Right ventricle myocardium superior (tissue), 1 donor: ENCODE measurements around the gene DOCK9. TPM values are rescaled to one million over a fixed set of nuclear protein-coding genes. Genes with fewer than 3 reads are reported as not detected.

Experiments
- ATAC-seq: fragments of 200-7000 bp; cut with Tn5 transposase; one replicate; pipeline ENCODE4 v1.9.1; 2020; ENCODE audit warnings: mild to moderate bottlenecking; ENCODE audit not compliant: poor library complexity
- DNase-seq: peaks from one replicate; pipeline ENCODE4 v3.0.0-alpha.2; 2020
- intact Hi-C: fragments of 100-400 bp; cut with DNase I; formaldehyde crosslinking; loops from one replicate; pipeline ENCODE4 v1.11.2; 2022
- total RNA-seq: library from RNA; stranded (reverse); fragmentation: NEBNext Ultra II Directional; extraction: Animal tissue kit (Norgen Biotek cat#: 25700); gene quantifications from one replicate; pipeline ENCODE4 v1.2.1, GENCODE V29; 2021
- donor health status: DM: no; HTN: yes; CAD: no; lungs with severe emphysema.

DOCK9 gene
- total RNA-seq, 1 donor from 2014 or later, result 28.3 TPM

DNA sequence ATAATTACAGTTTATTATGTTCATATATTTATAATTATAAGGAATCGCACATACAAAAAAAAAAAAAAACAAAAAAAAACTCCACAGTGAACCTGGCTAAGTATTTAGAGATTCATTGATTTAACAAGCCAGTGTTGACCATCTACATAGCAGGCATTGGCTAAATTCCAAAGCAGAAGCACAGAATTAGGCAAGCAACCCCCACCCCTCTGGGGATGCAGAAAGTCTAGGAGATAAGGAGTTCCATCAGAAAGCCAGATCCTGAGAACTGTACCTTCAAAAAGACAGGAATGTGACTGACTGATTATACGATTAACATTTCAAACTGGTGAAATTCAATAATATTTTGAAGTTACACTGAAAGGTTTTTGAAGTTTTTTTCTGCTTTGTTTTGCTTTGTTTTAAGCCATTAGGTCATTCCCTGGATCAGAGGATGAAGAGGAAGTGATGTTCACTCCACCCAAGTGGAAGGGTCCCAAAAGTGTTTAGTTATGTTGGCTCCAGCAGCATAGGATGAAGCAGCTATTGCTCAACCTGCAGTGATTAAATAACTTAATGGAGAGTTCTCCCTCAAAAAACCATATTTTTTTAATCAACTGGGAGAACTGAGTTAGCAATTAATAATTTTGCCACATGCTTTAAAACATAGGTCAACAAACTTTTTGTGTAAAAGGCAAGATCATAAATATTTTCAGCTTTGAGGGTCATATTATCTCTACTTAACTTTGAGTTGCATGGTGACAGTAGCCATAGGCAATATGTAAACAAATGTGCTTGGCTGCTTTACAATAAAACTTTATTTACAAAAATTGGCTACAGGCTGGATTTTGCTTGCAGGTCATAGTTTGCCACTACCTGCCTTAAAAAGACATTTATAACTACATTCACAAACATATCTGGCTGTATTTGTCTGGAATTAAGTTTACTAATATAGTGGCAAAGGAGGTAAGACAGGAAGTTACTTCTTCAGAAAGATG, 49.6 kb downstream of the DOCK9 start:
- peak; percentile 86 for ATAC-seq
- intact Hi-C loops, result no loop called here
- no peak for DNase-seq

DNA sequence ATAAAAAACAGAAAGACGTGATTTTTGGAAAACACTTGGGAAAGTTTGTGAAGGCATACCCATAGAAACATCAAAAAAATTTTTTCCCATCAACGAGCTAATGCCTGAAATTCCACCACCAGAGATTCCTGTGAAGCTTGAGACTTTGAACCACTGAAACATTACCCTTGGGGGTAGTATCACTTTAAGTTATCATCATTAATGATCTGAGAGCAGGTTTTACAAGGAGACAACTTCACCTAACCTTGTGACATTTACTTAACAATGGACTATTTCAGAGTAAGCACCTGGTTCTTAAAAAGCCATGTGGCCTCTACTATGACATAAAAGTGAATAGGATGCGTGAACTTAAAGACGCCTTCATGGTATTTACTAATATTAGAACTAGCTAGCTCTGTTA, 51.9 kb downstream of the DOCK9 start:
- intact Hi-C loops, result no loop called here
- no peak for DNase-seq
- no peak for ATAC-seq

DNA sequence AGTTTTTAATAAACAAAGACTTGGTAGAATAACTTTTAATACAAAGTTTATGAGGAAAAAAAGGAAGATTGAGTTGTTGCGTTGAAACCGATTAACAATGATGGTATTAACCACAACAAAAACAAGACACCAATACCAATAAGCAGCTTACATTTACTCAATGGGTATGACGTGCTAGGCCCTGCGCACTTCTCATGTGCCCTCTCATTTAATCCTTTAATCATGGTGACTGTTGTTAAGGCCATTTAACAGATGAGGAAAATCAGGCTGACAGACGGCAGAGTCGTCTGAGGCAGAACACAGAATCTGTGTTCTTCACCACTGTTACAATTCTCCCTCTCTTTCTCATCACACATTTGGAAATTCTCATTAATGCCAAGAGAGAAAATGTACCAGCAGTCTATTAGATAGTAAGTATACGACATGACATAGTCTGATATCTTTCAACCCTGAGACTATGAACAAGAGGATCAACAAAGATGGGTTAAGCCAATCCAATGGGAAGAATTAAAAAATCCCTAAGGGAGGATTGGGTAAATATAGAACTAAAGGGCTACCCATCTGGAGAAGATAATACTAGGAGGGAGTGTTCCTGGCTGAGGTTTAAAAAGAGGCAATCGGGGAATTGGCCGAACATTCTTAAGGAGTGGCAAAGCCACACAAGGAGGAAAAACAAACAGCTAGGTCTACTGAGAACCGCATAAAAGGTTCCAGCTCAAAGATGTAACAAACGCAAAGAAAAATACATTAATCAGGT, 54.0 kb downstream of the DOCK9 start:
- ATAC-seq (peak; percentile 66), DNase-seq (no peak)
- intact Hi-C loops, result no loop called here

DNA sequence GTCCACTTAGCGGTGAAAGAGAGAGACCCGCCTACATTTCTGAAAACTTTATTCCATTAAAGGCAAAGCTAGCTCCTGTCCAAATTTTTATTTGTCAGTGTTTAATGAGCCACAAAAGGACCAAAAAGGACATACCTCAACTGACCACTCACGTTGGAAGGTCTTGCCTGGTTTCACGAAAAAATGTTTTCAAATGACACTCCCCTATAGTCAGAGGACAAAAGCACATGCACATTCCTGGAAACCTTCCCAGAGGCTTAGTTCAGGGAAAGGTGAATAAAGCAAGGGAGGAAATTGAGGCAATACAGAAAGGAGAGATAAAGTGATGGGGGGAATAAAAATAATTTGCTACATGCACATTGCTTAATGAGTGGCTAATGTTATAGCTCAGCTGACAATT, 55.6 kb downstream of the DOCK9 start:
- intact Hi-C loops, result no loop called here
- DNase-seq, result no peak
- no peak for ATAC-seq

DNA sequence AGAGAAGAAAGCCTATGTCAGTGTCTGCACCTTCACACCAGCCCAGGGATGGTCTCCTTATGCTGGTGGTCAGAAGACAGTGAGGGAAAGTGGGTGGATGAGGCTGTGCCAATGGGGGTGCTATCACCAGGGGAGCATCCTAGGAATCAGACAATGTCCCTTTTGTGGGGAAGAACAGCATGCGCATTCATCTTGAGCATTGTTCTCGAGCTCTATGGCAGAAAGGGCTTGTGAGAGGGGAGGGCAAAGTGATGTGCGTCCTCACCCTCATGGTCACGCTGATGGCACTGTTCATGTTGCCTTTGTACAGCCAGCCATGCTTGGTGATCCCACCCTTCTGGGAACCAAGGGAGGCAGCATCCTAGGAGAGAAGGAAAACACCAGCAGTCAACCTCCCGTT, 56.1 kb downstream of the DOCK9 start:
- DNase-seq (no peak), ATAC-seq (no peak)
- intact Hi-C loops, result no loop called here

DNA sequence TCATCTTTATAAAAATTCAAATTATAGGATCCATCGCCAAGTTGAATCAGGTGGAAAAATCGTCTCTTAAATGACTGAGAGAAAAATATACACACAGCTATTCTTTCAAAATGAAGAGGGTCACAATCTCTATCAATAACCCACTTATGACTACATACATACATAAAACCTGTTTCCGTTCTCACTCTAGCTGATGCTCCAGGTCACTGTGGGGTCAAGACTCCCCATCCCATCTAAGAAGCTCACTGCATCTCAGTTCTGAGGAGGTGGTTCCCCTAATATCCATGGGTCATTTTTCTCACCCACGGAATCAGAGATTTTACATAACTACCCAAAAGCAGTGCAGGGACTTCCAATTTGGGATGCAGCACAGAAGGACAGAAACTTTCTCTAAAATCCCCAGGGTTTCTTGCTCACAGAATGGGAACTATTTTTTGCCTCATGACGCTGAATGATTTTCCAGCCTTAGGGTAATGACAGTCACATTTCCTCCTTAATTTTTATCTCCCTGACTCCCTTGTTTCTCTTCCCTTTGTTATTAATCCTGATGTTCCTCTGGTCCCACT, 56.8 kb downstream of the DOCK9 start:
- no peak for DNase-seq
- intact Hi-C loops, result no loop called here
- ATAC-seq, result no peak

DNA sequence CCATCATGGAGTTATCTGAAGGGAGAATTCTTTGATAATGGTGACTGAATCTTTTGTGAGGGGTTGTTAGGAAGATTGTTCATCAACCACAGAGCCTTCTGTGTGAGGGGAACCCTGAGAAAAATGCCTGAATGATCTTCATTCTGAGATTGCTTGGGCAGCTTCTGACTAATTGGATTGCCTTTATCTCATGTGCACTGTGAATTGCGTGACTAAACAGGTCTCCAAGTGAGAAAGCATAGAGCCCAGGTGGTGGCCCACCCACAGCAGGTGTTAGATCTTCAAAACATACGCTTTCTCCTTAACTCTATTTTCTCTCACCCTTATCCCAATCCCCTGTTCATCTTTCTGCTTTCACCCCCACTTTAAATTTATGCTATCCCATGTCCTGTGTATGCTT, 58.3 kb downstream of the DOCK9 start:
- no peak for DNase-seq
- ATAC-seq, result no peak
- intact Hi-C loops, result no loop called here

DNA sequence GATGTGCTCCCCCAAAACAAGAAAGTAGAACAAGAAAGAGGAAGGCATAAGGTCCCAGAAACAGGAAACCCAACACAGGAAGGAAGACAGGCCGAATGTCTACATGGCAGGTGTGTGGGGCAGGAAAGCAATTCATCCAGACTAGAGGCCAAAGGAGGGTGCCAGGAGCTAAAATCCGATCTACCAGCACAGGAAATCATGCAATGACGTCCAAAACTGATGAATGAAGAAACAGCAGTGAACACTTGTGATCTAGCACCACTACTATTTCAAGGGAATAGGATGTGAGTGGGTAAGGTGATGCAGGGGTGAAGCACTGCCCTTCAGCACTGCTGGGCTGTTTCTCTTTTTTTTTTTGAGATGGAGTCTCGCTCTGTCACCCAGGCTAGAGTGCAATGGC, 59.1 kb downstream of the DOCK9 start:
- DNase-seq (no peak), ATAC-seq (no peak)
- intact Hi-C loops, result no loop called here

DNA sequence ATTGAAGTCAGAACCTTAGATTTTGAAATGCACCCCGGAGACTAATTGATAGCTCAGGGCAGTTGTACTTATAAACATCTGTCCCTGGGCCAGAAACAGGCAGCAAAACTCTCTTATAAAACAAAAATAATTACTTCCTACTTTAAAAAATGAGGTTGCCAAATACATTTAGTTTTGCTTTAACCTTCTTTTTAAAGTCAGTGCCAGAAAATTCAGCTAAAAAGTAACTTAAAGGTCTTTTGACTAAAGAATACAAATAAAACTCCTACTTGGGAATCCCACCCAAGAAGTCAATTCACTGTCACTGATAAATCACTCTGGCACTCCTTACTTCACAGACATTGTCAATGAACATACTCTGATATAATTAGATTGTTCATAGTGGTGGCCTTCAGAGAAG, 60.7 kb downstream of the DOCK9 start:
- ATAC-seq (no peak), DNase-seq (no peak)
- intact Hi-C loops, result no loop called here

DNA sequence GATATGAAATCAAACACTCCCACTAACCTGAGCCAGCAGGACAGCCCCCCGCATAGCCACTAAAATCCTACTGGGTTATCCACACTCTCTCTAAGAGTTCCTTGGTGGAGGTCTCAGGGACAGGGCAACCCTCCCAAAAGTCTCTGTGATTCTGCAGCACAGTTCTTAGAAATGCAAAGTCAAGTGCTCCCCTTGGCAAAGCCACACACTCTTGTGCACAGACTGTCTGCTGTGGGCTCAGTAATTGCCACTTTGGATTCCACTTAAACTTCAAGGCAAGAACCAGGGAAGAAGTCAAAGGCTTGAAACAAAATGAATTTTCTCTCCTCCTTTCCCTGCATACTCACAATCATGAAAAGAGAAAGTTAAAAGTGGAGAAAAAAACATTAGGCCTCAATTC, 61.5 kb downstream of the DOCK9 start:
- DNase-seq (no peak), ATAC-seq (no peak)
- intact Hi-C loops, result no loop called here

DNA sequence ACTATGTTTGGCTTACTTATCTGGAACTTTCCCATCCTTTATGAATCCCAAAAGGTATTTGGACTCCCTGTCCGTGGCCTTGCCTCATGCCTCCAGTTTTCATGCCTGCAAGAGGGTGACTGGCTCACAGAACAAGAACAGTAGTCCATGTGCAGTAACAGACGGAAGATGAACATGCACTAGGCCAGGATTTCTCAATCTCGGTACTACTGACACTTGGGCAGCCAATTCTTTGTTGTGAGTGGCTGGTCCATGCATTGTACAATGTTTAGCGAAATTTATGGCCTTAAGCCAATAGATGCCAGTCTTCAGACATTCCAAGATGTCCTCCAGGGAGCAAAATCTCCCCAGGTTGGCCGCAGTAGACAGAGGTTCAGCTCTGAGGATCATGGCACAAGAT, 61.9 kb downstream of the DOCK9 start:
- no peak for DNase-seq
- ATAC-seq, result peak; percentile 39
- intact Hi-C loops, result no loop called here

DNA sequence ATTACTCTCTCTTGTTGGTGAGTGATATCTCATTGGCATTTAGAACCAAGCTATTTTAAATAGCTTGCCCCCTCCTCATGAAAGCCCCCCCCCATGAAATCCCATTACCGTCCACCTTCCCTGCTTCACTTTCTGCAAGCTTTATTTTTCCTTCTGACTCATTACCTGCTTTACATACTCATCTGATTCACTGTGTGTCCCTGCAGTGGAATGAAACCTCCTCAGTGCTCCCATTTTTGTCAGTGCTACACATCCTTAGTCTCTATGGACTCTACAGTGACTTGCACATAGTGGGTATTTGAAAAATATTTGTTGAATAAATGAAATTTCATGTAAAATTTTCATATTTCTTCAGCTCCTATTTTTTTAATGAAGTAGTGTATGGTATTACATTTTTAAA, 62.3 kb downstream of the DOCK9 start:
- ATAC-seq, result no peak
- intact Hi-C loops, result no loop called here
- DNase-seq, result no peak

DNA sequence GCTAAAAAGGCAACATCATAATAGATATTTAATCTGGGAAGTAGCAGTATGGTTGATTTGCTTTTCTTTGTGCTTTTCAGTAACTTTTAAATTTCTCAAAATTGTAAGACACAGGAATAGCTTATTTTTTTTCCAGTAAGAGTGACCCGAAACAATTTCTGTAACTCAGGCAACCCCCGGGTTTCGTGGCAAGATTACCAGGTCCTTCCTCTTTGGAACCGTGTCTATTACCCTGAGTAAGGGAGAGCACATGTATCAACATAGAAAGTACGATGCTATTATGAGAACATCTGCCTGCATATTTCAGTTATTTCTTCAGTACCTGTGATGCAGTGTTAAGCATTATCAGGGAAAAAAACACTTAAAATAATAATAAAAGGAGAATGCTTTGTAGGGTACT, 64.1 kb downstream of the DOCK9 start:
- intact Hi-C loops, result no loop called here
- ATAC-seq, result no peak

DNA sequence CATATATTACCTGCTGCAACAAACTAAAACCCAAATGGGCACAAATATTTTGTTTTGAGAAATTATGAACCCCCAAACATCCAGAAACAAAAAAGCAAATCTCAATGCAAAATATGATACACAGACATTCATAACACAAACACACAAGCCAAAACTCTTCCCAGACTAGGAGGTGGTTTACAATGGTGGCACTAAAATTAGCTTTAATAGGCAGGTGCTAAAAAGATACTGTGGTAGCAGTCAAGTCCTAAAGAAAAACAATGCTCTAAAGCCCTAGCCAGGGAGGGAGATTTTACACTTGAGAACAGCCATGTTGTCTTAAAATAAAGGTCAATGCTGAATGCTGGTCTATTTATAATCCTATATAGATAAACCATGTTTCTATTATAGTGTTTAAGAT, 65.0 kb downstream of the DOCK9 start:
- intact Hi-C loops, result no loop called here
- ATAC-seq (peak; percentile 55), DNase-seq (no peak)

More for the DNA sequence above, 64.1 kb downstream of the DOCK9 start:
- DNase-seq, result no peak

DNA sequence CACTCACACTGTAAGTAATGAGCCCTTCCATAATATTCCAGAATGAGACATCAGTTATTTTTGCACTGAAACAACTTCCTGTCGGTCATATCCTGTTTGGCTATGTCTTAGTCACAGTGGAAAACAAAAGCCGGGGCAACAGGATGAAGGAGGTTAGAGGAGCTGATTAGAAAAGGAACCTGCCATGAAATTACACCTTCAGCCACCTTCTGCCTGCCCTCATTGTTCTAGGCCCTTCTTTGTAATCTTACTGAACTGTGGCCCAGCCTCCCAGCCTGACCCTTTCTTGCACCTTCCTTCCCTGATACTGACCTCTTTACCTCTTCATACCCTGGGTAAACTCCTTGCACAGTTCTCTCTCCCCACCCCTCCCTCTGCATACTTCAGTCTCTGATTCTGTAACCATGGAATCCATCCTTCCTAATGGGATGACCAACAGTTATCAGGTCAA, 67.3 kb downstream of the DOCK9 start:
- intact Hi-C loops, result no loop called here
- ATAC-seq (peak; percentile 51), DNase-seq (no peak)

DNA sequence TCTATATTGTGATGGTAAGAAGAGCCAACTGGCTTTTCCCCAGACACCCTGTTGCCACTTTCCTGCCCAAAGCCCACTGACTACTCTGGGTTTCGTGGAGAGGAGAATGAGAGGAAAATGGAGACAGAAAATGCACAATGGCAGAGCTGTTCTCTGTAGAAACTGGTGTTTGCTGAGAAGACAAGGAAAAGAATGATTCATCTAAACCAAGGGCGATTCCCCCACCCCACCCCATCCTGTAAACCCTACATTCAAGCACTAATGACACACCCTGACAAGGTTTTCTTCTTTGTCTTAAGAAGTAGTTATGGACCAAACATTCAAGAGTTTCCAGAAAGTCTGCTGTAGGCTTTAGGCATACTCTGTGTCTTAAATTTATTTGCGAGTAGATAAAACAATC, 68.8 kb downstream of the DOCK9 start:
- intact Hi-C loops, result no loop called here
- ATAC-seq (no peak), DNase-seq (no peak)

DNA sequence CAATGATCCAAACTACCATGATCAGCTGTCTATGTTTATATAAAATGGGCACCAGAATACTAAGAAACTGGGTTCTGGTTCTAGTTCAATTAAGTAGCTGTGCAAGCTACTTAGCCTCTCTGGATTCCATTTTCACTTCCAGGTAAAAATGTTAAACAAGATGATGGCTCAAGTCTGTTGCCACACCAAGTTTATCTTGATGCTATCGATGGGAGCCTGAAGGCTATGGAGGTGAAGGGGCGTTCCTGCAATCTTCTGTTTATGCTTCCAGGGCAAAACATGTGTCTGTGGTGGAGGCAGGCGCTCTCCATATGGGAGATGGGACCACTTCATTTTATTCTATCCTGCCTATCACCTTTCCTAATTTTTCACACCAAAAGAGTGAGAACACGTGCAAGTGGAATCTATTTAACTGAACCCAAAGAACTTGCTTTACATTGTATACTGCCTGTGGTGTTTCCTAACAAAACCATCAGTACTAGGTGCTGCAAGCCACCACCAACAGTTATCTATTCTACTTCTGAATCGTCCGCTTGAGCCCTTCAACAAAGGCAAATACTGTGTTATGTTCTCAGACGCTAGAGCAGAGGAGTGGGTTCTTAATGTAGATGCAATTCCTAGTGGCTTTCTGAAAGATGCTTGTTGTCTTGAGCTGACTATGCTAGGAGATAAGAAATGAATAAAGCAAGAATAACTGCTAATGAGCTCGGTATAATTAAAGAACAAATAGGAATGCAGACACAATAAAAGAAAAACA, 70.9 kb downstream of the DOCK9 start:
- intact Hi-C loops, result no loop called here
- ATAC-seq (no peak), DNase-seq (no peak)

DNA sequence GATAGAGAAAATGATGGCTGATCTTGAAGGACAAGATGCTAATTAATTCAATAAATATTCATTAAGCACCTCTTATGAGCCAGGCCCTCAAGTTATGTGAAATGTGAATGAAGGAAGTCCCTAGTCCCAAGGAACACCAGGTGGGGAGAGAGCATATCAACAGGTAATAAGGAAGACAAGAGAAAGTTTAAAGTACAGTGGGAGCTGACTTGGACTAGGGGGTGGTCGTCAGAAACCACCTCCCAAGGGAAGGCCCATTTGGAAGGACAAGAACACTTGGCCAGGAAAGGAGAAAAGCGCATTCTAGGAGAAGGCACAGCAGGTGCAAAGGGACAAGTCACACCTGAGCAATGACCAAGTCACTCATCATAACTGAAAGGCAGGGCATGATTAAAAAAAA, 72.7 kb downstream of the DOCK9 start:
- intact Hi-C loops, result no loop called here
- DNase-seq (no peak), ATAC-seq (no peak)

DNA sequence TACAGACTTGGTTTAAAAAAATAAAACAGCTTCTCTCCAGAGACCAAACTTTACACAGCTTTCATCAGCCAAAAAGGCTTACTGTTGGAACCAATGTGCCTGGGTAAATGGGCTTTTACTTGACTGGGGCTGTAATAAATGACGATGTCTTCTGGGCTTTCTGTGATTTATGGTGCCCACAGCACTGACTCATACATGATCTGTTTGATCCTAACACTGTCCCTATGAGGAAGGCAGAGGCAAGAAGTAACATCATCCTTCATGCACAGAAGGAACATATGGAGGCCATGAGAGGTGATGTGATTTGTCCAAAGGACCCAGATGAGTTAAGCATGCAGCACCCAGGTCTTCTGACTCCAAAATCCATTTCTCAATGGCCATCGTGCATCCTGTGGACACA, 77.4 kb downstream of the DOCK9 start:
- no peak for ATAC-seq
- intact Hi-C loops, result no loop called here

More for the DNA sequence above, 77.4 kb downstream of the DOCK9 start:
- DNase-seq, result no peak
